Vagina (tissue), 2 donors: ENCODE data around the gene DDX43. TPM values are rescaled to one million over a fixed set of nuclear protein-coding genes. Genes with fewer than 3 reads are reported as not detected.
A peak's percentile ranks its signal among the peaks of the same experiment; 100 is the strongest.
"Not testable (repeated sequence)": the region's sequence is repeated elsewhere in the genome, so short reads cannot be mapped to it uniquely, and the experiment has no call there.

Experiments used
- DNase-seq, 2 donors: peaks; one replicate each; pipeline ENCODE4 v3.0.0-alpha.2; 2017; ENCODE audit errors: extremely low spot score in 2 of 2
- H3K27ac ChIP-seq: fragments of 200-600 bp; sonication (generic); one replicate; pipeline ENCODE4 v1.5.1; 2019
- H3K27me3 ChIP-seq: fragments of 200-600 bp; sonication (generic); one replicate; pipeline ENCODE4 v1.5.1; 2019
- H3K36me3 ChIP-seq, 2 donors: fragments of 200-600 bp; sonication (generic); one replicate each; pipeline ENCODE4 v1.5.1; 2017 to 2019
- H3K4me1 ChIP-seq: fragments of 200-600 bp; sonication (generic); one replicate; pipeline ENCODE4 v1.5.1; 2019
- H3K4me3 ChIP-seq, 2 donors: fragments of 200-600 bp; sonication (generic); 1 replicate in 1 of 2; 2 replicates in 1 of 2; pipeline ENCODE4 v1.5.1; 2016 to 2019
- H3K9me3 ChIP-seq: fragments of 200-600 bp; sonication (generic); one replicate; pipeline ENCODE4 v1.5.1; 2019
- POLR2A ChIP-seq, 2 donors: fragments of 450-650 bp; IDR thresholded peaks; one replicate each; pipeline ENCODE4 v1.6.1; 2017; ENCODE audit warnings: antibody characterized with exemption in 2 of 2, mild to moderate bottlenecking in 2 of 2, moderate library complexity in 2 of 2
- POLR2AphosphoS5 ChIP-seq, 2 donors: sonication (generic); formaldehyde crosslinking; IDR thresholded peaks; one replicate each; pipeline ENCODE4 v1.9.0; 2017; ENCODE audit warnings: antibody characterized with exemption in 2 of 2, mild to moderate bottlenecking in 2 of 2, low read depth in 1 of 2; ENCODE audit not compliant: insufficient read depth in 1 of 2
- intact Hi-C: fragments of 100-400 bp; cut with DNase I; formaldehyde crosslinking; loops from one replicate; pipeline ENCODE4 v1.15.1; 2023
- total RNA-seq: library from RNA; depleted of rRNA; stranded (reverse); fragments of >200 nt; gene quantifications from one replicate; pipeline ENCODE4 v1.2.3, GENCODE V29; 2016
- TF ChIP-seq, protein P1 (sequence below), 3 experiments: fragments of 450-650 bp in 2 of 3; fragments of 200-600 bp in 1 of 3; sonication (generic) in 1 of 3; IDR thresholded peaks; one replicate each; pipeline ENCODE4 v1.5.1; 2017 to 2019; ENCODE audit warnings: antibody characterized with exemption in 3 of 3, mild to moderate bottlenecking in 2 of 3, moderate library complexity in 2 of 3

DDX43 gene
- total RNA-seq, 1 donor from 2014 or later: 0.49 TPM

DNA sequence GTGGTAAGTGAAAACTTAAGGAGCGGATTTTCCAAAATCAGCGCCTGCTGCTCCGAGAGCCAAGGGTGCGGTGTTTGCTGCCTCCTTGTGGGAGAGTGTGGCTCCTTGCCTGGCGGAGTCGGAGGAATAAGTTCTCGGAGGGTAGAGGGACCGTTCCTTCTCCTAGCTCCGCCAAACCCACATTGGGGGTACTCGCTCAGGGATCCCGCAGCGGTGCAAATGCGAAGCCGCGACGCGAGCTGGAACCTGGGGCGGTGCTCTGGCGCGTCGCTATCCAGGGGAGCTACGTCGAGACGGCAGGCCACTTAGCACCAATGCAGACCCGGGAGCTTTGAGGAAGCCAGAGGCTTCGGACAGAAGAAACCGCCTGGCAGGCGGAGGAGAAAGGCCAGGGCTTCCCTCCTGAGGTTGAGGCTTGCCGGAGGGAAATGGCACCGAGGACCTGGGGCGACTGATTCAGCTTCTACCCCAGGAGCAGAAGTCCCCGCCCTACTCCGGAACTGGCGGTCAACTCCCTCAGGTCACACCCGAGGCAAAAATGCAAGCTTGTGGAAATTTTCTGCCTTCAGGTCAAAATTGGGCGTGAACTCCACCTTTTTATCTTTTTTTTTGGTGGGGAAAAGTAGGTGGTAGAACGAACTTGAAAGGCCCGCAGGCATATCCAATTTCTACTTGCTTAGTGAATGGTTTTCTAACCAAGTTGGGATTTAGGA is 5.7 kb upstream of the DDX43 start:
- DNase-seq: no peak
- H3K4me3 ChIP-seq: peak overlapping the region; percentile 39 to 53
- H3K4me1 ChIP-seq: peaks cover 5% of the 10 kb centered on the region
- H3K27me3 ChIP-seq: no peaks in the 10 kb centered on the region
- no peaks in the 10 kb centered on the region for H3K9me3 ChIP-seq
- no peak overlapping the region for H3K27ac ChIP-seq
- TF ChIP-seq, protein P1, sequence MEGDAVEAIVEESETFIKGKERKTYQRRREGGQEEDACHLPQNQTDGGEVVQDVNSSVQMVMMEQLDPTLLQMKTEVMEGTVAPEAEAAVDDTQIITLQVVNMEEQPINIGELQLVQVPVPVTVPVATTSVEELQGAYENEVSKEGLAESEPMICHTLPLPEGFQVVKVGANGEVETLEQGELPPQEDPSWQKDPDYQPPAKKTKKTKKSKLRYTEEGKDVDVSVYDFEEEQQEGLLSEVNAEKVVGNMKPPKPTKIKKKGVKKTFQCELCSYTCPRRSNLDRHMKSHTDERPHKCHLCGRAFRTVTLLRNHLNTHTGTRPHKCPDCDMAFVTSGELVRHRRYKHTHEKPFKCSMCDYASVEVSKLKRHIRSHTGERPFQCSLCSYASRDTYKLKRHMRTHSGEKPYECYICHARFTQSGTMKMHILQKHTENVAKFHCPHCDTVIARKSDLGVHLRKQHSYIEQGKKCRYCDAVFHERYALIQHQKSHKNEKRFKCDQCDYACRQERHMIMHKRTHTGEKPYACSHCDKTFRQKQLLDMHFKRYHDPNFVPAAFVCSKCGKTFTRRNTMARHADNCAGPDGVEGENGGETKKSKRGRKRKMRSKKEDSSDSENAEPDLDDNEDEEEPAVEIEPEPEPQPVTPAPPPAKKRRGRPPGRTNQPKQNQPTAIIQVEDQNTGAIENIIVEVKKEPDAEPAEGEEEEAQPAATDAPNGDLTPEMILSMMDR (IDR thresholded peaks at IDR 0.05): peak in 1 of 3 experiments; percentile 40
- TF ChIP-seq POLR2A (IDR thresholded peaks at IDR 0.05) (no peak), POLR2AphosphoS5 (IDR thresholded peaks at IDR 0.05; ENCODE audit: insufficient read depth in 1 of 2, low read depth in 1 of 2) (peak in 1 of 2 donors; percentile 28)
- no peaks in the 10 kb centered on the region for H3K36me3 ChIP-seq
- intact Hi-C loops: no loop called here

DNA sequence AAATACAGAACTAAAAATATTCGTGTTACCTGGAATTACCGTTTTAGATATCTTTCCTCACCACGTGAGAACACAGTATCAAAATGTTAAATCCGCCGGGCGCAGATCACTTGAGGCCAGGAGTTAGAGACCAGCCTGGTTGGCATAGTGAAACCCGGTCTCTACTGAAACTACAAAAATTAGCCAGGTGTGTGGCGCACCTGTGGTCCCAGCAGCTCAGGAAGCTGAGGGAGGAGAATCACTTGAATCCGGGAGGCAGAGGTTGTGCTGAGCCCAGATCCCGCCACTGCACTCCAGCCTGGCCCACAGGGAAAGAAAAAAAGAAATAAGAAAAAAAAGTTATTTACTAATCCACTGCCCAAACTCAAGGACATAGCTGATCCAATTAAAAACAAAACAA is 4.8 kb upstream of the DDX43 start:
- Histone ChIP-seq H3K4me3 (no peak overlapping the region), H3K27ac (no peak overlapping the region), H3K36me3 (no peaks in the 10 kb centered on the region), H3K27me3 (no peaks in the 10 kb centered on the region), H3K4me1 (peaks cover 5% of the 10 kb centered on the region), H3K9me3 (no peaks in the 10 kb centered on the region)
- DNase-seq: no peak
- intact Hi-C loops: no loop called here
- TF ChIP-seq, protein P1 (IDR thresholded peaks at IDR 0.05): no peak
- no peak for TF ChIP-seq POLR2A (IDR thresholded peaks at IDR 0.05)
- no peak for TF ChIP-seq POLR2AphosphoS5 (IDR thresholded peaks at IDR 0.05; ENCODE audit: insufficient read depth in 1 of 2, low read depth in 1 of 2)

DNA sequence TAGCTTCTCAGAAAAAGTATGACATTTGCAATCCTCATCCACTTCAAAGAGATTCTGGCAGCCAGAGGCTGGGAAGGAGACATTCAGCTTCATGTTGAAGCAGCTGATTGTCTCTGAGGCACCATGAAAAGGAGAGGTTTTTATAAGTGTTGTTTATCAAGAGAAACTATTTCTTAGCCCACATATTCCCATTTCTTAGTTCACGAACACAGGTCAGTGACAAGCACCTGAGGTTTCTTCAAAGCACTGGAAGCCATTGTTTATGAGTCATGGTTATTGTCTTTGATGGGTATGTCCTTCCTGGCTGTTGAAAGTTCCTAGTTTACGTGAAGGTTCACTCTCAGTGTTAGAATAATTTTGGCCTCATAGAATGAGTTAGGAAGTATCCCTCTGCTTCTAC is 3.0 kb upstream of the DDX43 start:
- no peak overlapping the region for H3K27ac ChIP-seq
- TF ChIP-seq, protein P1 (IDR thresholded peaks at IDR 0.05): no peak
- TF ChIP-seq POLR2A (IDR thresholded peaks at IDR 0.05) (no peak), POLR2AphosphoS5 (IDR thresholded peaks at IDR 0.05; ENCODE audit: insufficient read depth in 1 of 2, low read depth in 1 of 2) (no peak)
- no peaks in the 10 kb centered on the region for H3K27me3 ChIP-seq
- no peak overlapping the region for H3K4me3 ChIP-seq
- DNase-seq: no peak
- H3K9me3 ChIP-seq: no peaks in the 10 kb centered on the region
- intact Hi-C loops: no loop called here
- H3K36me3 ChIP-seq: no peaks in the 10 kb centered on the region
- peaks cover 5% of the 10 kb centered on the region for H3K4me1 ChIP-seq

DNA sequence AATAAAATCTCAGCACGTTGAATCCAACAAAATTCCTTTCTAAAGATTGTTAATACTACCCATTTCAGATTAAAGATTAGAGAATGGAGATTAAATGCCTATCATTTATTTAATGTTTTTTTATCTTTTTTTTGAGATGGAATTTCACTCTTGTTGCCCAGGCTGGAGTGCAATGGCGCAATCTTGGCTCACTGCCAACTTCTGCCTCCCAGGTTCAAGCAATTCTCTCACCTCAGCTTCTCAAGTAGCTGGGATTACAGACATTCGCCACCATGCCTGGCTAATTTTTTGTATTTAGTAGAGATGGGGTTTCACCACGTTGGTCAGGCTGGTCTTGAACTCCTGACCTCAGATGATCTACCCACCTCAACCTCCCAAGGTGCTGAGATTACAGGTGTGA is 2.4 kb upstream of the DDX43 start:
- H3K27ac ChIP-seq, intact Hi-C loops, H3K4me3 ChIP-seq, H3K27me3 ChIP-seq, H3K9me3 ChIP-seq, DNase-seq, H3K4me1 ChIP-seq, H3K36me3 ChIP-seq: not testable (repeated sequence)

DNA sequence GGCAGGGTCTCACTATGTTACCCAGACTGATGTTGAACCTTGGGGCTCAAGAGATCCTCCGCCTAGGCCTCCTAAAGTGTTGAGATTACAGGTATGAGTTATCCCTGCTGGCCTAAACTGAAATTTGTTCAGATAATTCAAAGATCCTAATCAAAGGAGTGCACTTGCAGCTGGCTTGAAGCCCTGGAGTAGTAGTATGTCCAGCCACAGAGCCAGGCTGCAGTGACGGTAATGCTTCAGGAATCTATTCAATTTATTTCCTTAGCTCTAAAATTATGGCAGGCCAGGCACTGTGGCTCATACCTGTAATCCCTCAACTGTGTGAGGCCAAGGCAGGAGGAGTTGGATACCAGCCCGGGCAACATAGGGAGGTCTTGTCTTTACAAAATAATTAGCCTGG is 1.4 kb upstream of the DDX43 start:
- H3K27ac ChIP-seq: no peak overlapping the region
- DNase-seq: no peak
- H3K4me3 ChIP-seq: no peak overlapping the region
- TF ChIP-seq POLR2A (IDR thresholded peaks at IDR 0.05) (no peak), POLR2AphosphoS5 (IDR thresholded peaks at IDR 0.05; ENCODE audit: insufficient read depth in 1 of 2, low read depth in 1 of 2) (no peak)
- H3K36me3 ChIP-seq: no peaks in the 10 kb centered on the region
- H3K9me3 ChIP-seq: no peaks in the 10 kb centered on the region
- H3K4me1 ChIP-seq: peaks cover 5% of the 10 kb centered on the region
- intact Hi-C loops: no loop called here
- H3K27me3 ChIP-seq: no peaks in the 10 kb centered on the region

DNA sequence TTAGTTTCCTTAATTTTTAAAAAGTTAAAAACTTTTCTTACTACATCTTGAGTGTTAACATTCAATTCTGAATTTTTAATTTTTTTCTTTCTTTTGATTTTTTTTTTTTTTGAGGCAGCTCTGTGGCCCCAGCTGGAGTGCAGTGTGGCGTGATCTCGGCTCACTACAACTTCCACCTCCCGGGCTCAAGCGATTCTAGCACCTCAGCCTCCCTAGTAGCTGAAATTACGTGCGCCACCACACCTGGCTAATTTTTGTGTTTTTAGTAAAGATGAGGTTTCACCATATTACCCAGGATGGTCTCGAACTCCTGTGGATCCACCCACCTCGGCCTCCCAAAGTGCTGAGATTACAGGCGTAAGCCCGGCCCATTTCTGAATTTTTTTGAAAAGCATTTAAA is 1.2 kb downstream of the DDX43 start:
- H3K27ac ChIP-seq: no peak overlapping the region
- TF ChIP-seq, protein P1 (IDR thresholded peaks at IDR 0.05): no peak
- TF ChIP-seq POLR2AphosphoS5 (IDR thresholded peaks at IDR 0.05; ENCODE audit: insufficient read depth in 1 of 2, low read depth in 1 of 2): no peak
- TF ChIP-seq POLR2A (IDR thresholded peaks at IDR 0.05): no peak
- intact Hi-C loops: no loop called here

More for the DNA sequence above, 1.2 kb downstream of the DDX43 start:
- no peaks in the 10 kb centered on the region for H3K27me3 ChIP-seq
- H3K9me3 ChIP-seq: no peaks in the 10 kb centered on the region
- no peaks in the 10 kb centered on the region for H3K36me3 ChIP-seq
- no peaks in the 10 kb centered on the region for H3K4me1 ChIP-seq
- no peak for DNase-seq
- H3K4me3 ChIP-seq: no peak overlapping the region
